Kidney (tissue), 14 donors: Measurements from ENCODE around the gene CPZ. TPM values are rescaled to one million over a fixed set of nuclear protein-coding genes. Genes with fewer than 3 reads are reported as not detected.

Experiments used
- DNase-seq, 5 donors: peaks; one replicate each; pipeline ENCODE4 v3.0.0-alpha.2; 2013 to 2020
- FAIRE-seq: peaks from 2 replicates; lab custom pipeline; 2012; peaks lifted over from hg19 to GRCh38; lab: Jason Lieb, UNC
- H3K27ac ChIP-seq, 2 donors: one replicate each; pipeline ENCODE4 v1.7.0; 2013; ENCODE audit warnings: low read depth in 2 of 2, low read length in 2 of 2, inconsistent platforms in 1 of 2
- H3K27me3 ChIP-seq: one replicate; pipeline ENCODE4 v1.7.1; 2013; ENCODE audit warnings: low read length, inconsistent platforms; ENCODE audit not compliant: control insufficient read depth, insufficient read depth
- H3K36me3 ChIP-seq, 3 donors: one replicate each; pipeline versions ENCODE4 v1.7.0 to v1.7.1; 2013; ENCODE audit warnings: low read length in 3 of 3, control low read depth in 1 of 3, inconsistent platforms in 1 of 3; ENCODE audit not compliant: insufficient read depth in 3 of 3, control insufficient read depth in 2 of 3
- H3K4me1 ChIP-seq, 3 donors: one replicate each; pipeline versions ENCODE4 v1.7.0 to v1.7.1; 2013; ENCODE audit warnings: low read length in 3 of 3, inconsistent platforms in 1 of 3, low read depth in 1 of 3; ENCODE audit not compliant: control insufficient read depth in 2 of 3, insufficient read depth in 2 of 3
- H3K4me3 ChIP-seq, 3 donors: one replicate each; pipeline versions ENCODE4 v1.7.0 to v1.8.1; 2013; ENCODE audit warnings: low read length in 3 of 3, control low read depth in 1 of 3, inconsistent platforms in 1 of 3
- H3K9ac ChIP-seq, 3 donors: one replicate each; pipeline versions ENCODE4 v1.7.0 to v1.7.1; 2013; ENCODE audit warnings: low read length in 3 of 3, control low read depth in 1 of 3, inconsistent platforms in 1 of 3
- H3K9me3 ChIP-seq, 3 donors: one replicate each; pipeline versions ENCODE4 v1.7.0 to v1.7.1; 2013; ENCODE audit warnings: low read length in 3 of 3, control low read depth in 1 of 3, inconsistent platforms in 1 of 3; ENCODE audit not compliant: control insufficient read depth in 2 of 3, insufficient read depth in 1 of 3
- CTCF ChIP-seq: IDR thresholded peaks from 3 replicates; pipeline ENCODE4 v1.5.1; 2012; ENCODE audit warnings: mild to moderate bottlenecking, moderate library complexity, borderline replicate concordance; ENCODE audit not compliant: insufficient read depth; ENCODE audit errors: extremely low read depth
- intact Hi-C: fragments of 100-400 bp; cut with DNase I; formaldehyde crosslinking; loops from one replicate; pipeline ENCODE4 v1.11.1; 2022
- polyA plus RNA-seq: library from polyadenylated mRNA; stranded (reverse); fragments of 350-450 nt; fragmentation: Illumina TruSeq; extraction: RNeasy Lipid Tissue Mini Kit (QIAGEN cat#74804); gene quantifications from one replicate; pipeline ENCODE4 v1.2.3, GENCODE V29; 2014; ENCODE audit warnings: low read depth, low replicate concordance; ENCODE audit not compliant: insufficient read depth
- total RNA-seq: library from RNA; stranded (reverse); fragmentation: NEBNext Ultra II Directional; extraction: Animal tissue kit (Norgen Biotek cat#: 25700); gene quantifications from one replicate; pipeline ENCODE4 v1.2.1, GENCODE V29; 2021
- donor health status: control.
- donor health status: control.
- donor health status: control.
- donor health status: control.
- donor health status: control.
- donor health status: DM: yes; HTN: yes; CAD: no.
- donor health status: Normal renal cell carcinoma (clear cell type).

The CPZ gene
- total and polyA plus RNA-seq, 2 donors from 2014 or later, result 1.2 to 2.6 TPM

- intact Hi-C loops, result no loop called here
- DNase-seq (no peak), FAIRE-seq (no peak)
- H3K4me1 ChIP-seq, result peaks cover 0 to 5% (median 0%) of the 10 kb centered on the region in 3 donors
- H3K36me3 ChIP-seq, result no peaks in the 10 kb centered on the region
- no peak overlapping the region for H3K9ac ChIP-seq
- H3K27me3 ChIP-seq, result peaks cover 3% of the 10 kb centered on the region
- TF ChIP-seq CTCF, result no peak
- no peaks in the 10 kb centered on the region for H3K9me3 ChIP-seq
- no peak overlapping the region for H3K4me3 ChIP-seq
- no peak overlapping the region for H3K27ac ChIP-seq
Observed at GRCh38 chr4:8595237-8596087, 2.9 kb downstream of the CPZ start.

- intact Hi-C loops, result no loop called here
Observed at GRCh38 chr4:8596891-8597290, 4.3 kb downstream of the CPZ start.

GRCh38 chr4:8597319-8597718 lies 4.8 kb downstream of the CPZ start:
- FAIRE-seq (no peak), DNase-seq (no peak)
- TF ChIP-seq CTCF, result no peak
- Histone ChIP-seq H3K9ac (no peak overlapping the region), H3K27me3 (peaks cover 3% of the 10 kb centered on the region), H3K27ac (no peak overlapping the region), H3K36me3 (no peaks in the 10 kb centered on the region), H3K9me3 (no peaks in the 10 kb centered on the region), H3K4me1 (peaks cover 0 to 4% (median 0%) of the 10 kb centered on the region in 3 donors), H3K4me3 (no peak overlapping the region)
- intact Hi-C loops, result no loop called here

More at GRCh38 chr4:8596891-8597290, 4.3 kb downstream of the CPZ start:
- no peak overlapping the region for H3K27ac ChIP-seq
- no peak for TF ChIP-seq CTCF
- no peak for FAIRE-seq
- DNase-seq, result no peak
- H3K4me1 ChIP-seq, result peaks cover 0 to 5% (median 0%) of the 10 kb centered on the region in 3 donors
- no peaks in the 10 kb centered on the region for H3K36me3 ChIP-seq
- H3K4me3 ChIP-seq, result no peak overlapping the region
- H3K9ac ChIP-seq, result no peak overlapping the region
- no peaks in the 10 kb centered on the region for H3K9me3 ChIP-seq
- peaks cover 3% of the 10 kb centered on the region for H3K27me3 ChIP-seq
